Activated T-helper 1 cell treated with Interleukin-2 at 50 U/mL for 16 hours (primary cell): ENCODE data around the gene KCTD14.
"Not testable (repeated sequence)": the region's sequence is repeated elsewhere in the genome, so short reads cannot be mapped to it uniquely, and the experiment has no call there.

Experiments
- DNase-seq: peaks from one replicate; pipeline ENCODE4 v3.0.0-alpha.2; 2020; ENCODE audit warnings: low read depth

Gene KCTD14, protein sequence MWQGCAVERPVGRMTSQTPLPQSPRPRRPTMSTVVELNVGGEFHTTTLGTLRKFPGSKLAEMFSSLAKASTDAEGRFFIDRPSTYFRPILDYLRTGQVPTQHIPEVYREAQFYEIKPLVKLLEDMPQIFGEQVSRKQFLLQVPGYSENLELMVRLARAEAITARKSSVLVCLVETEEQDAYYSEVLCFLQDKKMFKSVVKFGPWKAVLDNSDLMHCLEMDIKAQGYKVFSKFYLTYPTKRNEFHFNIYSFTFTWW

DNA sequence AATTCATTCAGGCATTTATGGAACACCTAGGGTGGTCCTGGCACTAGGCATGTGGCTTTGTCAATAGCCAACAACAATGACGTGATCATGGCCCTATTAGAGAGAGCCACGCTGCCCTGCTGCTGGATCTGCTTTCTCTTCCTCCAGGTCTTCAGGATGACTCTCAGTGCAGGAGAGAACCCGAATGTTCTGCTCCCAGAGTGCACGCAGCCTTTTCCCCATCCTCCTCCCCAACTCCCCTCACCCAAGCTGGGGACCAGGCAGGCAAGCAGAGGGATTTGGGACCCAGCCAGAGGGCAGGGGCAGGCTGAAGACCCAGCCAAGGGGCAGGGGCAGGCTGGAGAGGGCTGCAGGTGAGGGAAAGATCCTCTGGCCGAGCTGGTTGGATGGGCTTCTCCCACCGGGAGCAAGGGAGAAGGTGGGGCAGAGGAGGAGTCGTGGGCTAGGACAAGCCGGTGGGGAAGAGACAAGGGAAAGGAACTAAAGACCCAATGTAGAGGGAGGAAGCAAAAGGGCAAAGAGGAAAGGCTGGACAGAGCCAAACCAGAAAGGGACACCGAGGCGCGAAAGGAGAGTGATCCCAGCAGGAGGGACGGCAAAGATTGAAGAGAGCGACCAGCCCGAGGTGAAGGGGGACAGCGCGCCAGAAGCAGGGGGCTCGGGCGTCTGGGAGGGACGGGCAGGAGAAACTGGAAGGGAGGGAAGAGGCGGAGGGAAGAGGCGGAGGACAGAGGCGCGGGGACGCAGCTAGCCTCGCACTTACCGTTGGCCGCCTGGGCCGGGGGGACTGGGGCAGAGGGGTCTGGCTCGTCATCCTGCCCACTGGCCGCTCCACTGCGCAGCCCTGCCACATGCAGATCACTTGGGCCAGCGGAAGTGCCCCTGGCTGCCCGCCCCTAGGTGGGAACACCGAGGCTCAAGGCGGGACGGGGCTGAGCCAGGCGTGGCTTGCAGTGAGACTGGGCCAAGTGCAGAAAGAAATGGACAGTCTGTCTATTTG is at the start of gene KCTD14:
Gene KCTD14, minus strand, starts transcription at position 880 of the 1,000 bp plus-strand sequence. Its CDS starts 27 bp downstream, at position 853.
- no peak for DNase-seq

DNA sequence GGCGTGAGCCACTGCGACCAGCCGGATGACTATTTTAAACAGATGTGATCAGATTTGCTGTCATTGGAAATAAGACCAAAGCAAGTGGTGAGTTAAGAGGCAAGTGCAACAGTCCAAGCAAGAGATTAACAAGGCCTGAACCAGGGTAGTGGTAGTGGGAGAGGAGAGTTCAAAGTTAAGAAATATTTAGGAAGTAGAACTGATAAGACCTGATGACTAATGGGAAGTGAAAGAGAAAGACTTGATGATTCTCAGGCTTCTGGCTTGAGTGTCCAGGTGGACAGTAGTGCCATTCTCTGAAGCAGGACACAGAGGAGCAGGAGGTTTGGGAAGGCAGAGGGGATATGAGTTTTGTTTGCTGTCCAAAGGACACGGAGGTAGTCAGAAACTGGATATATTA is 49.4 kb upstream of the KCTD14 start:
- DNase-seq: no peak

DNA sequence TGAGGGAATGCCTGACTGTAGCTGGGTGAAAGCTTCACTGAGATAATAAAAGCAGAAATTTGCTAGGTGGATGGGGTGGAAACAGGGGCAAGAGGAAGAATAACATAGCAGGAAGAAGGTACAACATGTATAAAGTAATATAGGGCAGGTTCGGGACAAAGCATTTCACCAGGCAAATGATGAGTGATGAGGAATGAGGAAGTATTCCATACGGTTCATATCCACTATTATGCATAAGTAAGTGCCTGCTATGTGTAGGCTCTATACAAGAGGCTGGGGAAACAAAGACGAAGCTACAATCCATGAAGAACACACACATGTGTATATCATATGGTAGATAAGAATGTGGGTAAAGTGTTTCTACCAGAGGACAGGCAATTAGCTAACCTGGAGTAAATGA is 48.6 kb upstream of the KCTD14 start:
- no peak for DNase-seq

DNA sequence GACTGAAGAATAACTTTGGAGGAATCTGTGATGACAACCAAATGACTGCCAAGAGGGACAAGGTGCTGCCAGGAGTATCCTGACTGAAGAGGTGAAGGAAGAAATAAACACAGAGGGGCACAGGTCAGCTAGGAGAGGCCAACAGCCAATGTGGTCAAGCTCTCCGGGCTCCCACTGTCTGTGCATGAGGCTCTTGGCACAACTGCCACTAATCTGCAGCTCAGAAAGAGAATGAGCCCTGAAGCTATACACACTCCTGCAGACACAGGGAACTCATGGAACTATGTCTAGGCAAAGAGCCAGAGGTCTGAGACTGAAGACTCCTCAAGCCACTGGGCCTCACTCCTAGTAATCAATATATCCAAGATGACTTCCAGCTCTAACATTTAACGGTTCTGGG is 47.5 kb upstream of the KCTD14 start:
- DNase-seq: no peak

DNA sequence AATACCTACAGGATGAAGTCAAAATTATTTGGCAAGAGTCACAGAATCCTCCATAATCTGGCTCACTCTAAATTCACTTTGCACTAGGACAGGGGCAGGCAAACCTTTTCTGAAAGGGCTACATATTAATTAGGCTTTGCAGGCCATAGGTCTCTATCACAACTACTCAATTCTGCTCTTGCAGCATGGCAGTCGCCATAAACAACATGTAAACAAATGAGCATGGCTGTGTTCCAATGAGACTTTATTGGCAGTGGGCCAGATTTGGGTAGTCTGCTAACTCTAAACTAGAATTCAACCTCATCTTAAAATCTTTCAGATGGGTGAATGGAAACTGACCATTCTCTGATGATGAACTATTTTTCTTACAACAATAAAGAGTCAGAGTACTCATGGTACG is 46.4 kb upstream of the KCTD14 start:
- DNase-seq: no peak

DNA sequence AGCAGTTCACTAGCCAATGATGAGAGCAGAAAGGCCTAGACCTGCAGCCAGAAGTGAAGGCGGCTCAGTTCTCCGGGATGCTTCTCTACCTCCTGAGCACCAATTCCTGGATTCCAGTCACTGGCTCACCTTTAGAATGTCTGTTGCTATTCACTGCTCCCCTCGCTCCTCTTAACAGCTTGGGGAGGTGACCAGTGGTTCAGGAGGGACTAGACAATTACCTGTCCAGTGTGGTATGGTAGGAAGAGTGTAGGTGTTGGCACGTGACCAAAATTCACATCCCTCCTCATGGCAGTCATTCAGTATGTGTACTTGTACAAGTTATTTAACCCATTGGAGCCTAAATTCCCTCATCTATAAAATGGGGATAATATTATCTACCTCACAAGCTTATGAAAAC is 44.6 kb upstream of the KCTD14 start:
- DNase-seq: no peak

DNA sequence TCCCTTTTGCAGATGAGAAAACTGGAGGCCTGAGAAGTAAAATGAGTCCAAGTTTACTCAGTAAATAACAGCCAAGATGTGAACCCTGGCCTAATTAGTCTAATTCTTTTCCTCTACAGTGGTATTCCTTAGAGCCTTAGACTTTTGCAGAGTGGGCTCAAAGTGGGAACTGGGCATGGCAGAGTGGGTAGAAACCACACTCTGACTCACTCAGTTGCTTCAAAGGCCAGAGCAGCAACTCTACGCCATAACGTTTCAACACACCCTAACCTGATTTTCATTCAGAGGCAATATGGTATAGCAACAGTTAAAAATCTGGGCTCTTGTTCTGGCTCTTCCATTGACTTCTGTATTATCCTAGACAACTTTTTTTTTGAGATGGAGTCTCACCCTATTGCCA is 43.4 kb upstream of the KCTD14 start:
- DNase-seq: no peak

DNA sequence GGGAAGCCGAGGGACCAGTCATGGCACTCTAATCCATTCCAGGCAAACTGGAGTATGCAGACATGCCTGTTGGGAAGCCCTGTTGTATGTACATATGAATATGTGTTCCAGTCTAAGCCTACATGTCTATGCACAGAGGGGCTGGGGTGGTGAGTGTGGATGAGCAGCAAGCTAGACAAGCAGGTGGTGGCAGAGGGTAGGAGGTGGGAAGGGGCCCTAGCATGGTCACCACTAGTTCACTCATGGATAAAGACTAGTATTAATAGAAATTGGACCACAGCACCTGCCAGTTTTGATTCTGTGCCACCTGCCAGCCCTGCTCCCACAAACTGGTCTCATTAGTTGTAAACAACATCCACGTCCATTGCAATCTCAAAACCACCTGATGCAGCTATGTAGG is 42.1 kb upstream of the KCTD14 start:
- no peak for DNase-seq

DNA sequence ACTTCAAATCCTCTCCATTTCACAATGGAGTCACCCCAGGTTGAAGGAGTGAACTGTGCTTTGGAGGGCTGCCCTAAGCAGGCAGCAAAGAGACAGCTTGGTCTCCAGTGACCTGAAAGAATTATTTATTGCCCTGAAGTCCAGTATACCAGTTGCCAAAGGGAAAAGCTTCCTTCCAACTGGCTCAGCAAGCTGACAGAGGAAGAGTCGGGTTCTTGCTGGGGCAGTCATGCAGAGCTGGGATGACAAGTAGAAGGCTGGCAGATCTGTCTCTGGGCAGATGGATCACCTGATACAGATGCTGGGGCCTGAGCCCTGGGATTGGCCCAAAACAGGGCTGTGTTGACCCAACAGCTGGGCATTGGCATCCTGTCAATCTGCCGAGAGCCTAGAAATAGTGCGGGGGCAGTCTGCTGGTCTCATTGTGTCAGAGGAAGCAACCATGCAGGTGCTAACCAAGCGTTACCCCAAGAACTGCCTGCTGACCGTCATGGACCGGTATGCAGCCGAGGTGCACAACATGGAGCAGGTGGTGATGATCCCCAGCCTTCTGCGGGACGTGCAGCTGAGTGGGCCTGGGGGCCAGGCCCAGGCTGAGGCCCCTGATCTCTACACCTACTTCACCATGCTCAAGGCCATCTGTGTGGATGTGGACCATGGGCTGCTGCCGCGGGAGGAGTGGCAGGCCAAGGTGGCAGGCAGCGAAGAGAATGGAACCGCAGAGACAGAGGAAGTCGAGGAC is 40.5 kb upstream of the KCTD14 start, which contains the start of gene THRSP:
Gene THRSP, plus strand, starts transcription at position 422 of the 742 bp plus-strand sequence. Its CDS starts 21 bp downstream, at position 443.
- DNase-seq: no peak

DNA sequence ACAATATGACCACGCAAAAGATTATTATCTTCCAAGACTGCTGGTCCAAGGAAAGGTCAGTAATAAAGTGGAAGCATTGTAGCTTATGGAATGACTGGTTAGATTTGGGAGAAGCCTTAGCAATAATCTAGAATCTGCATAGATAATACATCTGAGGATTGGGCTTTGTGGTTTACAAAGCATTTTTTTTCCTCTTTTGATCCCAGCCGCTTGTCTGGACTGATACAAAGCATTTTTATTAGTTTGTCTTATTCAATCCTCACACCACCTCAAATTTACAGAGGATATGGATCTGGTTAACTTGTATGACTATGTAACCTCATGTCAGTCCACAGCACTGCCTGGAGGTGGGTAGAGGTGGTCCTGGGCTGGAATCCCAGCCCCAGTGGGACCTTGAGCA is 39.6 kb upstream of the KCTD14 start:
- DNase-seq: no peak

DNA sequence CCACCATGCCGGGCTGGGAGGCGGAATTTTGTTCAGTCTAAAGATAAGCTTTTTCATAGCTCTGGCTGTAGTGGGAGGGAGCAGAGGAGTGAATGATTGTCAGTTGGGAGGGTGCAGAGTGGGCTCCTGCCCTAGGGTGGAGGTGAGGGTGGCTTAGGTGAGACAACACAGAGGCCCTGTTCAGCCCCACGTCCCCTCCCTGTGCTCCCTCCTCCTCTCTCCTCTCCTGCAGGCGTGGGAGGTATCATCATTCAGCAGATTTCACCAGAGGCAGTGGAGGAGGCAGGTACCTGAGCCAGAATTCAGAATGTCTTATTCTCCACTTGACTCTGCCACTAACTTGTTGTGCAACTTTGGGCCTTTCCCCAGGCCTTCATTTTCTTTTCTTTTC is 38.8 kb upstream of the KCTD14 start:
- no peak for DNase-seq

DNA sequence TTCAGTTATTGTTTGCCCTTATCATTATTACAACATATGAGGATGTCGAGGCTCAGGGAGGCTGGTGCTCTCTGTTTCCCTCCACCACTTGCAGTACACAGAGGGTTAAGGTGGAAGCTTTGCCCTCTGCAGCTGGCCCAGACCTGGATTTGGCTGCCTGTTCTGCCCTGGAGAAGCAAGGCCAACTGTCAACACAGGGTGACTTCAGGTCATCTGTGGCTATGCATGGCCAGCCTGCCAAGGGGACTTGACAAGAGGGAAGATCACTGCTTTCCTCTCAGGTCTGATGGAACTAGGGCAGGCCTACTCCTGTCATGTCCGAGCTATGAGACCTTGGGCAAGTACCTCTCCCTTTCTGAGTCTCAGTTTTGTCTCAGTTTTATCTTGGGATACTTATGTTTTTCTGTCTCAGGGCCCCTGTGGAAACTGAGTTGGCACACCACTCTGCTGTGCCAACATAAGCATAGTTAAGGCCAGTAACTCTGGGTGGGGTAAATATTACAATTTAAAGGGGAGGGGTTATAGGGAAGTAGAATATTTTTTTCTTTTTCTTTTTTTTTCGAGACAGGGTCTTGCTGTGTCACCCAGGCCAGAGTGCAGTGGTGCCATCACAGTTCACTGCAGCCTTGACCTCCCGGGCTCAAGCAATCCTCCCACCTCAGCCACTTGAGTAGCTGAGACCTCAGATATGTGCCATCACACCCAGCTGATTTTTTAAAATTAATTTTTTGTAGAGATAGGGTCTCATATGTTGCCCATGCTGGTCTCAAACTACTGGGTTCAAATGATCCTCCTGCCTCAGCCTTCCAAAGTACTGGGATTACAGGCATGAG is 38.2 kb upstream of the KCTD14 start:
- no peak for DNase-seq

DNA sequence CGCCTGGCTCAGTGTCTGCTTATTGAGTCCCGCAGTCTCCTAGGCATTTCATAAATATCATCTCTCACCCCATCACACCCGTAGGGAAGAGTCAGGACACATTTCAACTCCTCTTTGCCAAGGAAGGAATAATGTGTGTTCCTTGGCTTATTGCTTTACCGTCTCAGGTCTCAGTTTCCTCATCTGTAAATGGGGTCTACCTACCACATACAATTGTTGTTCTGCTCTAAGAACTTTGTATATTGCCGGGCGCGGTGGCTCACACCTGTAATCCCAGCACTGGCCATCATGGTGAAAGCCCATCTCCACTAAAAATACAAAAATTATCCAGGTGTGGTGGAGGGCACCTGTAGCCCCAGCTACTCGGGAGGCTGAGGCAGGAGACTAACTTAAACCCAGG is 37.5 kb upstream of the KCTD14 start:
- DNase-seq: no peak

DNA sequence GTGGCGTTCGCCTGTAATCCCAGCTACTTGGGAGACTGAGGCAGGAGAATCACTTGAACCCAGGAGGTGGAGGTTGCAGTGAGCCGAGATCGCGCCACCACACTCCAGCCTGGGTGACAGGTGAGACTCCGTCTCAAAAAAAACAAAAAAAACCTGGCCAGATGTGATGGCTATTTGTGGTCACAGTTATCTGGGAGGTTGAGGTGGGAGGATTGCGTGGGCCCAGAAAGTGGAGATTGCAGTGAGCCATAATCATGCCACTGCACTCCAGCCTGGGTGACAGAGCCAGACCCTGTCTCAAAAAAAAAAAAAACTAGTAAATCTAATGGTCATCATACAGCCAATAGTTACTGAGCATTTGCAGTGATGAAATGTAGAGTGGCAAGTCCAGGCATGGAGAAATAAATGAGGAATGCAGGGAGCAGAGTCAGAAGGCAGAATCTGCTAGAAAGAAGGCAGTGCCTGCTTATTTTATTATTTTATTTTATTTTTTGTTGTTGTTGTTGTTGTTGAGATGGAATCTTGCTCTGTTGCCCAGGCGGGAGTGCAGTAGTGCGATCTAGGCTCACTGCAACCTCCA is 36.8 kb upstream of the KCTD14 start:
- not testable (repeated sequence) for DNase-seq

DNA sequence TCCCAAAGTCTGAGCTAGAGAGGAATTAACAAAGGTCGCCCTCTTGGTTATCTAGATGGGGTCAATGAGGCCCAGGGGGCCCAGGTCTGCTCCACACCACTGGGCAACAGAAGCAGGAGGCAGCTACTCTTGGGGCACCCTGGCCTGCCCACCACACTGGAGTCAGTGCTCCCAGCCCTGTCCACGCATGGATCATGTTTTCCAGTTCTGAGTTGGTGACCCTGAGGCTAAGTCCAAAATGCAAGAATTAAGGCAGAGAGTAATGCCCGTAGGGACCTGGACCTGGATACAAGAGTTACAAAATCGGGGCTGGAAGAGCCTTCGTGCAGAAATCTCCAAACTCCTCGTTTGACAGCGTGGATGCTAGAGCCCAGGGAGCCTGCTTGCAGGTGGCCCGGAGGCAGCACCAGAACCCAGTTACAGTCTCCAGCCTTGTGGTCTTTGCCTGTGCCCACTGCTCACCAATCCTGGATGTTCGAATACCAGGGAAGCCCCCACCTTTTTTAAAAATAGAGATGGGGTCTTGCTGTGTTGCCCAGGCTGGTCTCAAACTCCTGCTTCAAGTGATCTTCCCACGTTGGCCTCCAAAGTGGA is 34.5 kb upstream of the KCTD14 start:
- DNase-seq: no peak

DNA sequence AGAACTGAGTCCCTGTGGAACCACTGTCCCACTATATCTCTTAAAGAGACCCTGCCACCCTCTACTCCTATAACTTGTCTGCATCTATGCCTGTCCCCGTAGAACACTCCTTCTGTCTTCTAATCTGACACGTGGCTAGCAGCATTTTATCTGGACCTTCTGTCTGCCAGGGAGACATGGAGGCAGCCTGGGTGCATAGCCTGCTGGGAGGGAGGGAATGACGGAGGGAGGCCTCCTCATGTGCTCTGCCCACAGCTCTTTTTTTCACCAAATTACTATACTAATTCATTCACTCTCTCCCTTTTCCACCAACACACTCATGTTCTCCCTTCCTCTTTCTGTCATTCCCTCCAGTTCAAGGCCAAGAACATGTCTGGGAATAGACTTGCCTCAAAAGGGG is 33.0 kb upstream of the KCTD14 start:
- no peak for DNase-seq

DNA sequence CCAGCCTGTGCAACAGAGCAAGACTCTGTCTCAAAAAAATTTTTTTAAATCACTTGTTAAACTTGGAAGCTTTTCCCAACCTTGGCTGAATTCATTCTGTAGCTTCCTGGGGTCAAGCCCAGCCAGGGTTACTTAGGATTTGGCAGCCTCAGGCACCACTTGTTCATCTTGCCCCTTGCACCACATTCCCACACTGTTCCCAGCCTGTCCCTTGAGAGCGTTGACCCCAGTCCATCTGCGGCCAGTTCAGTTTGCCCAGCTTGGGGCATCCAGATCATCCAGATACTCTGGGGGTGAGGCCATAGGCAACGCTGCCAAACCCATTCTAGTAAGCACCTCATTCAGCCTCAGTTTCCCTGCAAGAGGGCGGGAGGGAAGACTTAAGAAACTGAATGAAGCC is 31.9 kb upstream of the KCTD14 start:
- no peak for DNase-seq

DNA sequence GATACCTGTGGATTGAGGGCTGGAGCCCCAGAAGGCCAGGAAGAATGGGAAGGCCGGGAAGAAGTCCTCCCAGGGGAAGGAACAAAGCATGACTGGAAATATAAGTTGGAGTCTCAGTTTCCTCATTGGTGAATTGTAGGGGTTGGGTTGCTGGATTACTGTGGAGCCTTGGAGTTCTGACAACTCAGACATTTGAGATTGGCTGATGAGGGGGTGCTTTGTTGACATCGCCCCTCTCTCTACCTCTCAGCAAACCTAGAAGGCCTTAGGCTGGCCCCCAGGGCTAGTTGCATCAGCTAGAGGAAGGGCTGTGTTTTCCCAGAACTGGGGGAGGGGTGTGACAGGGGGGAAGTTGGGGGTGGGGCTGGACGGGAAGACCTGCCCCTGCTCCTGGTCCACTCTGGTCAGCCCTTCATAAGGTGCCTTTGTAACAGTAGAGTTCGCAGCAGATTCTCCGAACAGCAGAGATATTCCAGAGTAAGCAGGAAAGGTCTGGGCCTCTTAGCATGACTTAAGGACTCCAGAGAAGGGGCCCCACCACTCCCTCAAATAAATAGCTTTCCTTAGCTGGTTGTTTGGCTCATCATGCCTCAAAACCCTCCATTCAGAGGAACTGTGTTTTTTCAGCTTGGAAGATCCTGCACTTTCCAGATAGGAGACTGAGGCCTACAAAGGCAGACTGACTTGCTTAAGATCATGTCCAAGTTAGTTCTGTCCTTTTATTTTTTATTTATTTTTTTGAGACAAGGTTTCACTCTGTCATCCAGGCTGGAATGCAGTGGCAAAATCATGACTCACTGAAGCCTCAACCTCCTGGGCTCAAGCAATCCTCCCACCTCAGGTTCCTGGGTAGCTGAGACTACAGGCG is 28.1 kb upstream of the KCTD14 start:
- no peak for DNase-seq

DNA sequence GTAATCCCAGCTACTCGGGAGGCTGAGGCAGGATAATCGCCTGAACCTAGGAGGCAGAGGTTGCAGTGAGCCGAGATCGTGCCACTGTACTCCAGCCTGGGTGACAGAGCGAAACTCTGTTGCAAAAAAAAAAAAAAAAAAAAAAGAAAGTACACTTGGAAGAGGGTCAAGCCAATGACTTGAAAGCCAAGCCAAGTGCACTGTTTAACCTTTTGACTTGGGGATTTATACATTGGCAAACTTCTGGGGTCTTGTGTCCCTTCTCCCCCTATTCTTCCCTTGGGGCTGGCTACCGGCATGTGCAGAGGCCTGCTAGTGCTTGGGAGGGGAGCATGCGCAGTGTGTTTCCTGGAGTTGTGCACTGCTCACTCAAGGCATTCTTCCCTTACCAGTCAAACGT is 26.3 kb upstream of the KCTD14 start:
- no peak for DNase-seq

DNA sequence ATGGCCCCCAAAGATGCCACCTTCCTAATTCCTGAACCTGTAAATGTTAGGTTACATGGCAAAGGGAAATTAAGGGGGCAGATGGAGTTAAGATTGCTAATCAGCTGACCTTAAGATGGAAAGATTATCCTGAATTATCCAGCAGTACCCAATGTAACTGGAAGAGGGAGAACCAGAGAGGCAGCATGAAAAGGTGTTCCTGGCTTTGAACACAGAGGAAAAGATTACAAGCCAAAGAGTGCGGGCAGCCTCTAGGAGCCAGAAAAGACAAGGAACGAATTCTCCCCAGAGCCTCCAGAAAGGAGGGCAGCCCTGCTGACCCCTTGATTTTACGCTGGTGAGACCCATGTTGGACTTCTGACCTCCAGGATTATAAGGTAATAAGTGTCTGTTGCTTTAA is 25.5 kb upstream of the KCTD14 start:
- DNase-seq: no peak
